ENCODE measurements around the gene IER5.

DNA sequence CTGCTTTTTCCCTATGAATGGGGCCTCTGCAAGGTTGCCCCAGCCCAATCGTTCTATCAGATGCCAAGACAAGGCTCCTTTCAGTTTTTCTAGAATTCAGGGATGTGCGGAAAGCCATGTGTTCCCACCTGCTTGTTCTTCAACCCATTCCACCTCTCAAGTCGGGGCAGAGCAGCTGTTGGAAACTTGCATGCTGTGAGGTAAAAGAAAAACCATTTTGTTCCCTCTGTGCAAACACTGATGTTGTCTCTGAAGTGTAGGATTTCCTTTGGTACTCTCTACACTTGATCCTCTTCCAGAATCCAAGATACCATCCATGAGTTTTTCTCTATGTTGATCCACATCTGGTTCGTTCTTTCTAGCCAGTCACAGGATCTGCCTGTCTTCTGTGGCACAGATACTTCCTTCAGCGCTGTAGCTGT lies 7.3 kb downstream of the IER5 start:
- TF ChIP-seq, protein P1, sequence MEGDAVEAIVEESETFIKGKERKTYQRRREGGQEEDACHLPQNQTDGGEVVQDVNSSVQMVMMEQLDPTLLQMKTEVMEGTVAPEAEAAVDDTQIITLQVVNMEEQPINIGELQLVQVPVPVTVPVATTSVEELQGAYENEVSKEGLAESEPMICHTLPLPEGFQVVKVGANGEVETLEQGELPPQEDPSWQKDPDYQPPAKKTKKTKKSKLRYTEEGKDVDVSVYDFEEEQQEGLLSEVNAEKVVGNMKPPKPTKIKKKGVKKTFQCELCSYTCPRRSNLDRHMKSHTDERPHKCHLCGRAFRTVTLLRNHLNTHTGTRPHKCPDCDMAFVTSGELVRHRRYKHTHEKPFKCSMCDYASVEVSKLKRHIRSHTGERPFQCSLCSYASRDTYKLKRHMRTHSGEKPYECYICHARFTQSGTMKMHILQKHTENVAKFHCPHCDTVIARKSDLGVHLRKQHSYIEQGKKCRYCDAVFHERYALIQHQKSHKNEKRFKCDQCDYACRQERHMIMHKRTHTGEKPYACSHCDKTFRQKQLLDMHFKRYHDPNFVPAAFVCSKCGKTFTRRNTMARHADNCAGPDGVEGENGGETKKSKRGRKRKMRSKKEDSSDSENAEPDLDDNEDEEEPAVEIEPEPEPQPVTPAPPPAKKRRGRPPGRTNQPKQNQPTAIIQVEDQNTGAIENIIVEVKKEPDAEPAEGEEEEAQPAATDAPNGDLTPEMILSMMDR (IDR thresholded peaks at IDR 0.05): no peak
- no peak for TF ChIP-seq EZH2 (IDR thresholded peaks at IDR 0.05; ENCODE audit: borderline replicate concordance, insufficient read depth, low read depth, low read length, poor library complexity, severe bottlenecking)
